ENCODE results near the gene S100A1. TPM values are rescaled to one million over a fixed set of nuclear protein-coding genes. Genes with fewer than 3 reads are reported as not detected.

S100A1 gene
- total RNA-seq, 1 donor from 2014 or later: not detected

DNA sequence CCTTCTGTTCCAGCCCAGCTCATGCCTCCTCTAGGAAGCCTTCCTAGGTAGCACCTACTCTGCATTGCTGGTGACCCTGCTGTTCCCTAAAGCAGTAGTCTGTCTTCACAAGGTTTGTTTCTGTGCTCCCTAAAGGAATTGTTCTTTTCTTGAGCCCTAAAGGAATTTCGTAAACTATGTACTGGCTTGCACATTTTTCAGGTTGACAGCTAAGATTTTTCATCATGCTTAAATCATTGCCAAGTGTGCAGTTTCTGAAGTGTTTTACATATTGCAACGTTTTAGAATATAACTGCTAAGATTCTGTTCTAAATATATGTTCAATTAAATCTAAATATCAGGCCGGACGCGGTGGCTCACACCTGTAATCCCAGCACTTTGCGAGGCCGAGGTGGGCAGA lies 28.4 kb upstream of the S100A1 start:
- no peaks in the 10 kb centered on the region for H3K27me3 Mint-ChIP-seq
- DNase-seq: no peak
- H3K4me3 Mint-ChIP-seq: no peak overlapping the region
- intact Hi-C loops (cut with micrococcal nuclease): no loop called here
- H3K36me3 Mint-ChIP-seq (ENCODE audit: low read depth): no peaks in the 10 kb centered on the region
- no peak overlapping the region for H3K27ac Mint-ChIP-seq
- H3K9me3 Mint-ChIP-seq: no peaks in the 10 kb centered on the region
- H3K4me1 Mint-ChIP-seq: peaks cover 19% of the 10 kb centered on the region

DNA sequence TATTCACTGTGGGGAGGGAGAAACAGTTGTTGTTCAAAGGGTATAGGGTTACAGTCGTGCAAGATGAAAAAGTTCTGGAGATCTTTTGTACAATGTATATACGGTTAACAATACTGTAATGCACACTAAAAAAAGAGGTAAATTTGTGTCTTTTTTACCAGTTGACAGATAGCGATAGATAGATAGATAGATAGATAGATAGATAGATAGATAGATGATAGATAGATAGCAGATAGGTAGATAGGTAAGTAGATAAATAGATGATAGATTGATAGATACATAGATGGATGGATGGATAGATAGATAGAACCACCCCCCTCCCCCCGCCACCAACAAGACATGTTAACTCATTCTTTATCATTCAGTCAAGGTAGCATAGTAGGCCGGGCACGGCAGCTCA lies 25.5 kb upstream of the S100A1 start:
- H3K4me1 Mint-ChIP-seq: peaks cover 12% of the 10 kb centered on the region
- intact Hi-C loops (cut with micrococcal nuclease): no loop called here
- DNase-seq: no peak
- H3K9me3 Mint-ChIP-seq: no peaks in the 10 kb centered on the region
- no peaks in the 10 kb centered on the region for H3K27me3 Mint-ChIP-seq
- no peak overlapping the region for H3K4me3 Mint-ChIP-seq
- H3K36me3 Mint-ChIP-seq (ENCODE audit: low read depth): no peaks in the 10 kb centered on the region
- no peak overlapping the region for H3K27ac Mint-ChIP-seq

DNA sequence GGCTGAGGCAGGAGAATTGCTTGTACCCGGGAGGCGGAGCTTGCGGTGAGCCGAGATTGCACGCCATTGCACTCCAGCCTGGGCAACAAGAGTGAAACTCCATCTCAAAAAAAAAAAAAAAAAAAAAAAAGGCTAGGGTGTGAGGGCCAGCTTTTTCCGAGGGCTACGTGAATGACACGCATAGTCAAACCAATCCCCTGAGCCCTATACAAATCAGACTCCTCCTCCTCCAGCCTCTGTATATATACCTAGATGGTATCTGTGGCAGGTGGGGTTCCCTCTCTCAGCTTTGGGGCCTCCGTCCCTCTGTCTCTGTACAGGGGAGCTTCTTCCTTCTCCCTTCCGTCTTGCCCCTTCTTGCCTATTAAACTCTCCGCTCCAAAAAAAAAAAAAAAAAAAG lies 22.0 kb upstream of the S100A1 start:
- Mint-ChIP-seq H3K36me3 (ENCODE audit: low read depth) (no peaks in the 10 kb centered on the region), H3K9me3 (no peaks in the 10 kb centered on the region), H3K27ac (no peak overlapping the region), H3K4me1 (peaks cover 4% of the 10 kb centered on the region), H3K4me3 (no peak overlapping the region), H3K27me3 (no peaks in the 10 kb centered on the region)
- no peak for DNase-seq
- intact Hi-C loops (cut with micrococcal nuclease): no loop called here

DNA sequence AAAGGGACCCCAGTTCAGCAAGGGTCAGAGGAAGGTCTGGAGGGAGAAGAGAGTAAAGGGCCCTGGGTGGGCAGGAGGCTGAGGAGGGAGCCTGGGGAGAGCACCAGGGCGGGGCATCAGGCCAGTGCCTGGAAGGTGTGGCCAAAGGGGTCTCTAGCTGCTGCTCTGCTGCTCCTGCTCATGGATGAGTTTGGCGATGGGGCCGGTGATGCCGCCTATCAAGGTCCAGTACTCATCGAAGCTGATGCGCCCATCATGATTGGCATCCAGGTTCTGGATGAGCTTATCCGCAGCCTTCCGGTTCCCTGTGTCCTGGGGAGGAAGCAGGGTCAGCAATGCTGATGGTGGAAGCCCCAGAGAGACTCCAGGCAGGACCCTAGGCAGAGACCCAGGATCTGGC lies 20.9 kb upstream of the S100A1 start:
- Mint-ChIP-seq H3K4me3 (no peak overlapping the region), H3K27me3 (no peaks in the 10 kb centered on the region), H3K4me1 (no peaks in the 10 kb centered on the region), H3K36me3 (ENCODE audit: low read depth) (no peaks in the 10 kb centered on the region), H3K9me3 (no peaks in the 10 kb centered on the region), H3K27ac (no peak overlapping the region)
- intact Hi-C loops (cut with micrococcal nuclease): no loop called here
- no peak for DNase-seq

DNA sequence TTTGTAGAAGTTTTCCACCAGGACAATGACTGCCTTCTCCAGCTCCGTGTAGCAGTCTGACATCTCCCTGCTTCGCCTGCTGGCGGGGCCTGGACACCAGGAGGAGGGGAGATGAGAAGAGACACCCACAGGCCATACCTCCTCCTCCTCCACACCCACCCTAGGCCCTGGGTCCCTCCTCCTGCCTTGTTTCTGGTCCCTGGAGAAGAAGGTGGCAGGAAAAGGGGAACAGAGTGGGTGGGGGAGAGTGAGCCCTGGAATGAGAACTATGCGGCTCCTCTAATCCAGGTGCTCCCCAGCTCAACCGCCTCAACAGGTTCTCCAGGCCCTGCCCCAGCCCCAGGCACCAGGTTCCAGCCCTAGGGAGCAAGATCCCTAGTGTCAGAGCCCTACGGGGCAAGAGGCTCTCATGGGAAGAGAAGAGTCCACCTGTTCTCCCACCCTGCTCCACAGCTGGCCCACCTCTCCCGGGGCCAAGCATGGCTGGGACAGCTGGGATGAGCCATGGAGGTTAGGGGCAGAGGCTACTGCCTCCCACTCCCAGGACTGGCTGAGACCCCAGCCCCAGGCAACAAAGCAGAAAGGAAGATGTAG lies 20.0 kb upstream of the S100A1 start:
- no peak for DNase-seq
- Mint-ChIP-seq H3K36me3 (ENCODE audit: low read depth) (no peaks in the 10 kb centered on the region), H3K4me3 (no peak overlapping the region), H3K9me3 (no peaks in the 10 kb centered on the region), H3K27me3 (no peaks in the 10 kb centered on the region), H3K27ac (no peak overlapping the region), H3K4me1 (no peaks in the 10 kb centered on the region)
- intact Hi-C loops (cut with micrococcal nuclease): no loop called here

DNA sequence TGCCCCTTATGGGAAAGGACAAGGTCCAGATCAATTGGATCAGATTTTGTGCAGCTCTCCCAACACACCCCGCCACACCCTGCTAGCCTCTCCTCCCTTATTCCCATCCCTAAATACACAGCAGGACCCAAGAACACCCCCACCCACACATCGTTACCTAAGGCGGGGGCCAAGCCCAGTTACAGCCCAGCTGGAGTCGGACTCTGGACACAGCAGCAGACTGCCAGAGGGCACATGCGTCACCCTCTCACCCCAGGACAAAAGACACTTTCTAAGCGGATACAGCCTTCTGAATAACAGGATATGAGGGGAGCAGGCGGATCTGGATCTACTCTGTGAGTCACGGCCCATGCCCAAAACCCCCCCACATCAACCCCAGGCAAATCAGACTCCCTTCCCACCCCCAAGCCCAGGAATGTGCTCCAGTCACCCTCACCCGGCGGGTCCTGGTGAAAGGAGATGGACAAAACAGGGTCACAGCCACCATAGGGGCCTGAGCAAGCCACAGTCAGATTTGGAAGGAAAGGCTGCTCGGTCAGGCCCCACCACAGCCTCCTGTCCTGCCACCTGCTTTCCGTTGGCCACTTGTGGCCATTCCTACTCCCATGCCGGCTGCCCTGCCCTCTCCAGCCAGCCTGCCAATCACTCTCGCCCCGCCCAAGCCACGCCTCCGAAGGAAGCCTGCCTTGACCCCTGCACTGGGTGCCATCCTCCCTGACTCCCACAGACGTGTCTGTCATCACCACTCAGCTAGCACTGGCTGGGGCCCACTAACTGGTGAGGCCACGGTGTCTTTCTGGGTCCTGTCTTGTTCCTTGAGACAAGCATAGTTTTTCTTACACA lies 19.3 kb upstream of the S100A1 start:
- Mint-ChIP-seq H3K4me3 (no peak overlapping the region), H3K36me3 (ENCODE audit: low read depth) (no peaks in the 10 kb centered on the region), H3K9me3 (no peaks in the 10 kb centered on the region), H3K27ac (no peak overlapping the region), H3K4me1 (no peaks in the 10 kb centered on the region), H3K27me3 (no peaks in the 10 kb centered on the region)
- no peak for DNase-seq
- intact Hi-C loops (cut with micrococcal nuclease): no loop called here

DNA sequence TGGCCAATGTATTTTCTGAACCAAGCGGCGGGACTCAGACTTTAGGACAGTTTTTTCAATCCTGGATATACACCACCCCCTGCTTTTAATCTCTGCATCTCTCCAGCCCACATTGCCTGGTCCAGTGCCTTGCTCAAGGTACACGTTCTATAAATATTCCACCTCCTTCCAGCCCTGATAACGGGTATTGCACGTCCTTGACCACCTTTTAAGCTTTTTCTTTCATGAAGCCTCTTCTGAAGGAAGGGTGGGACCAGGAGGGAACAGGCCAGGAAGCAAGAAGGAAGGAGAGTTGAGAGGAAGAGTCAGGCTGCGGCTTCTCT lies 18.7 kb upstream of the S100A1 start:
- H3K27ac Mint-ChIP-seq: no peak overlapping the region
- no peak for DNase-seq
- intact Hi-C loops (cut with micrococcal nuclease): no loop called here
- no peak overlapping the region for H3K4me3 Mint-ChIP-seq
- H3K27me3 Mint-ChIP-seq: no peaks in the 10 kb centered on the region
- no peaks in the 10 kb centered on the region for H3K36me3 Mint-ChIP-seq (ENCODE audit: low read depth)
- H3K4me1 Mint-ChIP-seq: no peaks in the 10 kb centered on the region
- H3K9me3 Mint-ChIP-seq: no peaks in the 10 kb centered on the region

DNA sequence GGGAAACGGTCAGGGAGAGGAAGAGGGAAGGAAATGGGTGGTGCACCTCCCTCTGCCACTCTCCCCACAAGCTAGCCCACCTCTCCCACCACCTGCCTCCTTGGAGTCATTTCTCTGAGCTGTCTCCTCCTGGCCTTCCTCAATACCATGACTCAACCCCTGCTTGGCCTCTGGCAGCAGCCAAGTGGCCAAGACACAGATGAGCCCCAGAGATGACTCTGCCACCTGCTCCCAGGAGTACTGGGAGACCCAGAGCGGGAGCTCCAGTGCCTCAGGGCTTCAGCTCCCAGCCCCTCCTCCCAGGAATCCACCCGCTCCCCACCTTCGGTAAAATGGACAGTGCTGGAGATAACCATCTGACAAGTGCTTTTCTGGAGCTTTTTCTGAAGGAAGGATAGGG lies 17.9 kb upstream of the S100A1 start:
- DNase-seq: no peak

DNA sequence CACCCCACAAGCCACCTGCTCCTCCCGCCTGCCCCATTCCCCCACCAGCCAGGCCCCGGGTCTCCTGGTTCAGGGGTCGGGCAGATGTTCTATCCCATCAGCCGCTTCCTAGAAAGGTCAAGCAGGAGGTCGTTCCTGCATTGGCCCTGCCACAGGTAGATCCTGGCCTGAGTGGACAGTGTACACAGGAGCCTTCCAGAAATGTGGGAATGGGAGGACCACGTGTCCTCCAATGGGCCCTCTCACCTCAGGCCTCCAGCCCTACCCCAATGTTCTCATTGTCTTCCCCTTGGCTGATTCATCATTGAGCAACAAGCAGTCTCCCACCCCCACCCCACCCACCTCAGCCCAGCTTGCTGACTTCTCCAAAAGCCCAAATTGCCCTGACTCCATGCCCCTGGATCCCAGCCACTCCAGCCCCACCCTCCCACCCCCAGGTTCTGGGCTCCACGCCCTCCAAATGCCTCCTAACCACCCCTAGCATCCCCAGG lies 17.4 kb upstream of the S100A1 start:
- no peak for DNase-seq
- Mint-ChIP-seq H3K27ac (no peak overlapping the region), H3K9me3 (no peaks in the 10 kb centered on the region), H3K36me3 (ENCODE audit: low read depth) (no peaks in the 10 kb centered on the region), H3K27me3 (no peaks in the 10 kb centered on the region), H3K4me3 (no peak overlapping the region), H3K4me1 (no peaks in the 10 kb centered on the region)
- intact Hi-C loops (cut with micrococcal nuclease): no loop called here

More for the DNA sequence above, 17.9 kb upstream of the S100A1 start:
- Mint-ChIP-seq H3K27me3 (no peaks in the 10 kb centered on the region), H3K4me3 (no peak overlapping the region), H3K4me1 (no peaks in the 10 kb centered on the region), H3K9me3 (no peaks in the 10 kb centered on the region), H3K36me3 (ENCODE audit: low read depth) (no peaks in the 10 kb centered on the region), H3K27ac (no peak overlapping the region)
- intact Hi-C loops (cut with micrococcal nuclease): no loop called here

DNA sequence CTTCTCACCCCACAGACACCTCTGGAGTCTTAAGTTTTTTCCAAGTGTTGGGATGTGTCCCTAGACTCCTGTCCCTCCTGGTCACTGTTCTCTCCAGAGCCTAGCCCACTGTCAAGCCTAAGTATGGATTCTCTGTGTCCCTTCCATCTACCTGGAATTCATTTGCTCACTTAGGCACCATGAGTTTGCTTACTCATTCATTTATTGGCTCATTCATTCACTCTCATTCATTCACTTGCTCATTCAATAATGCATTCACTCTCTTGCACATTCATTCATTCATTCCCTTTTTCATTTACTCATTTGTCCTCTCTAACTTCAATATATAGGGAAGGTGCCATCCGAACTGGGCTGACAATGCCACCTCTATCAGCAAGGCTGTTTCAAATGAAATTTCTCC lies 16.9 kb upstream of the S100A1 start:
- no peak overlapping the region for H3K27ac Mint-ChIP-seq
- DNase-seq: no peak
- H3K36me3 Mint-ChIP-seq (ENCODE audit: low read depth): no peaks in the 10 kb centered on the region
- intact Hi-C loops (cut with micrococcal nuclease): no loop called here
- no peaks in the 10 kb centered on the region for H3K4me1 Mint-ChIP-seq
- no peaks in the 10 kb centered on the region for H3K27me3 Mint-ChIP-seq
- H3K4me3 Mint-ChIP-seq: no peak overlapping the region
- H3K9me3 Mint-ChIP-seq: no peaks in the 10 kb centered on the region

DNA sequence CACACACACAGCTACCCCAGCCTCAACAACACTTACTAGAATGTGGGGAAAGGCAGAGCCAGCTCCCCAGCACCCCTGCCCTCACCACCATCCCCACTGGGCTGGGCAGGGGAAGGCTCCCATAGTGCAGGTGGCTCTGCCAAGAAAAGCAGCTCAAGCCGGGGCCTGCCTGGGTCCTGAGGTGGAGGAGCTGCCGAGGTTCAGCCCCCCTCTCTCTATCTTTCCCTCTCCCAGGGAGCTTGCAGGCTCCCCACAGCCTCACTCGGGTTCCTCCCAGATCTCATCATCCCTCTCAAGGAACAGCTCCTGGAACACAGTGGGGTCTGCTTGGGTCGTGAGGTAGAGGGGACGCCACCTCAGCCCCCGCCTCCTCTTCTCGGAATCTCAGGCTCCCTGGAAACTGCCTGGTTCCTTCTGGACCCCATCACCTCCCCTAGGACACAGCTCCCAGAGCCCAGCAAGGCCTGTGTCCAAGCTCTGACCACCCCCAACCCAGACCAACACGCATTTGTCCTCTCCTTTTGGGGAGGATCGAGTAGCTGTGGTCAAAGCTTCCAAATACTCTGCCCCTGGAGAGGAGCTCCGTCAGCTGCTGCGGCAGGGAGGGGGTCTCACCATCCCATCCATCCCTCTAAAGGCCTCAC lies 16.0 kb upstream of the S100A1 start:
- Mint-ChIP-seq H3K9me3 (no peaks in the 10 kb centered on the region), H3K27me3 (no peaks in the 10 kb centered on the region), H3K4me1 (peaks cover 4% of the 10 kb centered on the region), H3K4me3 (no peak overlapping the region), H3K36me3 (ENCODE audit: low read depth) (no peaks in the 10 kb centered on the region), H3K27ac (no peak overlapping the region)
- no peak for DNase-seq
- intact Hi-C loops (cut with micrococcal nuclease): no loop called here

DNA sequence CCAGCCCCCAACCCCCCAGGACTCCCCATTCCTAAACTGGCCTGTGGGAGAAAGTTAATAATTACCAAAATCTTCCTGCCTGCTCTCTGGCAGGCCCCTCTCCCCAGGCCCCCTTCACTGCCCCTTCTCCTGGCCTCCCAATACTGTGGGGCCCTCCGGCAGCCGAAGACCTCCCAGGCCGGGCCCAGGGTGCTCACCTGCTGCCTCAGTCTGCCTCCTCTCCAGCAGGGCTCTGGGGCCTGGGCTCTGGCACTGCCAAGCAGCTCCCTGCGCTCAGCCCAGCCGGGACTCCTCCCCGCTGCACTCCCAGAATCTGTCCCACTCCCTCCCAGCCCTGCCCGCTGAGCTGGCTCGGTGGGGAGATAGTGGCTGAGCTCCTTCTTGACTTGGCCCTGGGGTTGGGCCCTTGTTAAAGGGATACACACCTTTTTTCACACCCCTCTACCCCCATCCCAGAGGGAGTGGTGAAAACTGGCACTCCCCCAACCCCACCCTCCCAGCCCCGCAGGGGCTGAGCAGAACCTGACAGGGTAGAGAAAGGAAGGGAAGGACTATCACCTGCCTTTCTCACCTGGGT lies 15.4 kb upstream of the S100A1 start, which contains the start of gene S100A16:
S100A16 (minus strand) TSS at position 383 of the 577 bp plus-strand sequence. CDS start 4,986 bp downstream, outside the sequence.
- no peaks in the 10 kb centered on the region for H3K36me3 Mint-ChIP-seq (ENCODE audit: low read depth)
- intact Hi-C loops (cut with micrococcal nuclease): no loop called here
- H3K4me3 Mint-ChIP-seq: no peak within 1 kb of the TSS
- peaks cover 8% of the 10 kb centered on the region for H3K4me1 Mint-ChIP-seq
- no peak within 1 kb of the TSS for H3K27ac Mint-ChIP-seq
- no peaks in the 10 kb centered on the region for H3K9me3 Mint-ChIP-seq
- DNase-seq: no peak
- H3K27me3 Mint-ChIP-seq: no peaks in the 10 kb centered on the region

DNA sequence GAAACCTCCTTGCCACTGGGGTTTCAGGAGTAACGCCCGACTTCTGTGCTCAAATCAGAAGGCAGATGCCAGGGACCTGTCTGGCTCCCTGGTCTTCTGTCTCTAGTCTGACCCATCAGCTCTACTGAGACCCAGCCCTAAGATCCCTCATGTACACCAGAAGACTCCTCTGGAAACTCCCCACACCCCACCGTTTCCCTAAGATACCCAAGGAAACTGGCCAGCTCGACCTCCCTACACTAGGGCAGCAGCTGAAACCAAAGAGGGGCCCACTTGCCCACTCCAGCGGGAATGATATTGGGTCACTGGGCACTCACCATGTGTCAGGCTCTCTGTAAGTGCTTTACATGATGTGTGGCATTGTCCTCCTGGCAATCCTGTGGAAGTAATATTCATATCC lies 14.8 kb upstream of the S100A1 start:
- peaks cover 8% of the 10 kb centered on the region for H3K4me1 Mint-ChIP-seq
- no peak overlapping the region for H3K27ac Mint-ChIP-seq
- no peak overlapping the region for H3K4me3 Mint-ChIP-seq
- no peak for DNase-seq
- no peaks in the 10 kb centered on the region for H3K9me3 Mint-ChIP-seq
- no peaks in the 10 kb centered on the region for H3K36me3 Mint-ChIP-seq (ENCODE audit: low read depth)
- intact Hi-C loops (cut with micrococcal nuclease): no loop called here
- H3K27me3 Mint-ChIP-seq: no peaks in the 10 kb centered on the region
